HG03108 (cell line): Measurements from ENCODE around the gene HSD11B2.

Experiments
- ATAC-seq: cut with Tn5 transposase; IDR thresholded peaks from one replicate; pipeline ENCODE4 v1.9.1; 2021; ENCODE audit warnings: moderate library complexity; ENCODE audit not compliant: unreplicated experiment

The HSD11B2 gene

GRCh38 chr16:67448580-67448979 is 17.7 kb downstream of the HSD11B2 start:
- ATAC-seq, result no peak

DNA sequence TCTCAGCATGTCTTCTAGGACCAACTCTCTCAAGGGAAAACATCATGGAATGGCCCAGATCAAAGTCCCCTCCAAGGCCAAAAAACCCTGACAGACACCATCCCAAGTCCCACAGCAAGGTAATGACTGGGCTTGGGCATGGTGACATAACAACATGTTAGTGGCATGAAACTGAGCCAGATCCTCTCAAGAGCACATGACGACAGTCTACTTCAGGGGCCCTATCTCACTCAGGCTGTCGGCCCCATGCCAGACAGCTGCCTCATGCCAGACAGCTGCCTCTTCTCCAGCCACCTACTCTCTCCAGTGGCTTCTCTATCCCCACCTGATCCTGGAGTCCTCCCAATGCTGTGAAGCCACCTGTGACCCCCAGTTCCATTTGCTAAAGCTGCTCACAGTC is 18.4 kb downstream of the HSD11B2 start:
- ATAC-seq, result no peak

DNA sequence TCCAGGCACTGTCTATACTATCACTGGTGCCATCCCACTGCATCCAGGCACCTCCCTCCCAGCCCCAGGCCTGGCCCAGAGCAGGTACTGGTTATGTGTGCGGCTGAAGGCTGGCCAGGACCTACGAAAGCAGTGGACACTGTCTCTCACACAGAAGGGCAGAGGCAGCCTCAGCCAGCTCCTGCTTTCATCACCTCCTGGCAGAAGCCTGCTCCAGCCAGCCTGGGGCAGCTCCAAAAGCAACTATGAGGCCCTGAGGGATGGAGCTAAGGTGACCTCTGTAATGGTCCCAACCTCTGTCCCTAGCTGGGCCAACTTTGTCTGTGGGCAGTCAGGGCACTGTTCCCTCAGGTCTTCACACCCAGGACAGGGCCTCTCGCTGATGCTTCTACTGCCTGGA is 18.8 kb downstream of the HSD11B2 start:
- ATAC-seq, result no peak

GRCh38 chr16:67451061-67451703 is 20.3 kb downstream of the HSD11B2 start:
- no peak for ATAC-seq

DNA sequence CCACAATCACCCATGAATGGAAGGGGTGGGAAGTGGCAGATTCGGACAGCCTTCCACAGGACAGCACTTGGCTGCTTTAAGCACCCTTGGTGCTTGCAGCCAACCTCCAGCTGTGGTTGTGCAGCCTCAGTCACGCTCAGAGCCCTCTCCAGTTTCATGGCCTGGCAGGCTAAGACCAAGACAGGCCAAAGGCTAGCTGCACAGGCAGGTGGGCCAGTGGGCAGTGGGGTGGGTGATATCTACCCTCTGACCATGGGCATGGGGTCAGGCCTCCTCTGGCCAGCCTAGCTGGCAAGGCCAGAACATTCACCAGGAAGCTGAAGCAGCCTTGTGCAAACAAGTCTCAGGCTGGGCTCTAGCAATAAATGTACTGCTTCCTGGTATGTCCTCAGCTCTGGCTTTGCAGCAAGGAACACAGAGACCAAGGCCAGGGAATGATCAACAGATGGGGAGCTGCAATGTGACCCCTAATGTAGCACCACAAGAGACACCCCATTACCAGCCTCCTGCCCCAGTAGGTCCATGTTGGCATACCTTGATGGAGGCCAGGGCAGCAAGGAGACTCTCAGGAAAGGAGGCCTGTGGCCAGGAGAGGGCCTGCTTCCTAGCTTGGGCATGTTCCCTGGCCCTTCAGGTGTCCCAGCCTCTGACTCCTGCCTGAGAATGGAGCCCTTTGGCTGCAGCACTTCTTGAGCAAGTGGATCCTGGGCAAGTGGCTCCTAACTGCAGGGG is 20.9 kb downstream of the HSD11B2 start:
- no peak for ATAC-seq

GRCh38 chr16:67454104-67454503 is 23.2 kb downstream of the HSD11B2 start:
- no peak for ATAC-seq

DNA sequence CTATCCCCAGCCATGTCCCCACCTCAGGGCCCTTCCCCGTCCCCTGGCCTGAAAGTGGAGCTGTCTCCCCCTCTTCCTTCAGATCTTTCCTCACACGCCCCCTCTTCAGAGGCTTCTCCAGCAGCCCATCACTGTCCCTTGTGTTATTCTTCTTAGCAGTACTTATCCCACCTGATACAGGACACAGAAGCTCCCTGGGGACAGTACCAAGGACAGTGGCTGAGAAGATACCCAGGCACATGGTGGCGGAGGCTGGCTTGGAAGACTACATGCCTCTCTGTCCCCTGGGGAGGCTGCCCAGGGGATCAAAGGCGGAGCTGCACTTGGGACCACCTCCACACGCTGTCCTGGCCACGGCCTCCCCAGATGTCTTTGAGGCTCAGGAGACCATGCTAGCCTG is 23.9 kb downstream of the HSD11B2 start:
- no peak for ATAC-seq

GRCh38 chr16:67456391-67457081 is 25.6 kb downstream of the HSD11B2 start:
- ATAC-seq, result no peak

GRCh38 chr16:67457611-67458010 is 26.7 kb downstream of the HSD11B2 start:
- ATAC-seq, result no peak

GRCh38 chr16:67458121-67458641 is 27.3 kb downstream of the HSD11B2 start:
- ATAC-seq, result no peak

DNA sequence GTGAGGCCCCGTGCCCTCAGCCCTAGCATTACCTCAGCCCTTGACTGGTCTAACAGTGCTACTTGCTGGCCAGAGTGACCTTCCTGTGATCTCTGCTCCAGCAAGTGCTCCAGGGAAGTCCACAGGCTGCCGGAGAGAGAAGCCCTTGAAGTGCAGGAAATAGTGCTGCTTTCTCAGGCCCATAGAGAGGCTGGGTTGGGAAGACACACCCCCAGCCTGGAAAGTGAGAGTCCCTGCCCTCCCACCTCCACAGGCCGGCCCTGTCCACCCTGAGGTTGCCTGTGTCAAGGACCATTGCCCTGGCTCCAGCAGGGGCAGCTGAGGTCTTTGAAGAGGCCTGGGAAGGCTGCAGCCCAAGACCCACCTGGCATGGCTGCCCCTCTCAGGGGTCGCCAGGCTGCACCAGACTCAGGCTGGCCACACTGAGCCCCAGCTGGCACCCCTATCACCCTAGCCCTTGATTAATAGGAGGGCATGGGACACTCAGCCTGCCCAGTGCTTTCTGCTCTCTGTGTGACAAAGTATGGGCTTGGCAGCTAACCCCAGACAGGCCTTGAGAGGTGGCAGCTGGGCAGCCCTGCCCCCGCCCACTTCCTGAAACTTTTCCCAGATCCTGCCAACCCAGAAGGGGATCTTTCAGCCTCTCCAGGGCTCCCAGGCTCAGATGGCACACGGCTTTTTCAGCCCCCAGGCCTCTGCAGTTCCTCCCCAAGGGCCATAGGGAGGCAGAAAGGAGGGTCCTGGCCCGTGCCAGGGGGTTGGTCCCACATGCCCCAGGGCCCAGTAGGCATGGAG is 28.3 kb downstream of the HSD11B2 start:
- ATAC-seq, result no peak

- ATAC-seq, result no peak
Measured at GRCh38 chr16:67459861-67460150, 28.9 kb downstream of the HSD11B2 start.

- no peak for ATAC-seq
Measured at GRCh38 chr16:67460168-67460567, 29.2 kb downstream of the HSD11B2 start.

- ATAC-seq, result no peak
Measured at GRCh38 chr16:67460961-67461360, 30.0 kb downstream of the HSD11B2 start.

- no peak for ATAC-seq
Measured at GRCh38 chr16:67461600-67462278, 30.8 kb downstream of the HSD11B2 start.

- no peak for ATAC-seq
Measured at GRCh38 chr16:67462279-67462655, 31.3 kb downstream of the HSD11B2 start.

- ATAC-seq, result no peak
Measured at GRCh38 chr16:67463059-67463458, 32.1 kb downstream of the HSD11B2 start.

GRCh38 chr16:67463691-67464090 is 32.8 kb downstream of the HSD11B2 start:
- no peak for ATAC-seq

GRCh38 chr16:67464565-67464964 is 33.6 kb downstream of the HSD11B2 start:
- no peak for ATAC-seq

- ATAC-seq, result no peak
Measured at GRCh38 chr16:67466581-67466980, 35.7 kb downstream of the HSD11B2 start.

- no peak for ATAC-seq
Measured at GRCh38 chr16:67468731-67469130, 37.8 kb downstream of the HSD11B2 start.
